ENCODE data around the gene RNF212.
A peak's percentile ranks its signal among the peaks of the same experiment; 100 is the strongest.
"Not testable (repeated sequence)": the region's sequence is repeated elsewhere in the genome, so short reads cannot be mapped to it uniquely, and the experiment has no call there.

RNF212 gene

DNA sequence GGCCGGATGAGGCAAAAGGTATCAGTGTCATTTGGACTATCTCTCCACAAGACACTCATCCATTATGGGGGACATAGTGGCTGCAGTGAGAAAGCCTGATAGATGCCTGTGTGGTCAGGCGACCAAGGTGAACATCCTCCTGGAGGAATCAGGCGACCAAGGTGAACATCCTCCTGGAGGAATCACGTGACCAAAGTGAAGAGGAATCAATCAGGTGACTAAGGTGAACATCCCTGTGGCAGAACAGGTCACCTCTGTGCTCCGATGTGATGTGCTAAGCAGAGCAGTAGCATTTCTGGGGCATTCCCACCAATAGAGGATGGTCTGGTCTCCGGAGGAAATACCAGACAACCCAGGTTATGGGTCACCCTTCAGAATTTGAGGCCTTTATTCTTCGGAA is 44.0 kb downstream of the RNF212 start:
- DNase-seq: no peak

DNA sequence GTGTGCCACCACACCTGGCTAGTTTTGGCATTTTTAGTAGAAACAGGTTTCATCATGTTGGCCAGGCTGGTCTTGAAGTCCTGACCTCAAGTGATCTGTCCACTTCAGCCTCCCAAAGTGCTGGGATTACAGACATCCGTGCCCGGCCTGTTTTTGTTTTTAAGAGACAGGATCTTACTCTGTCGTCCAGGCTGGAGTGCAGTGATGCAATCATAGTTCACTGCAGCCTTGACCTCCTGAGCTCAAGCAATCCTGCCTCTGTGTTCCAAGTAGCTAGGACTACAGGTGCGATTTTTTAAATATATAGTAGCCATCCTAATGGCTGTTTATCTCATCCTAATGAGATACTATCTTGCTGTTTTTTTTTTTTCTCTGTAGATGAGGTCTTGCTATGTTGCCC is 47.6 kb downstream of the RNF212 start:
- no peak for DNase-seq

GRCh38 chr4:1062419-1062818 is 50.9 kb downstream of the RNF212 start:
- no peak for DNase-seq

DNA sequence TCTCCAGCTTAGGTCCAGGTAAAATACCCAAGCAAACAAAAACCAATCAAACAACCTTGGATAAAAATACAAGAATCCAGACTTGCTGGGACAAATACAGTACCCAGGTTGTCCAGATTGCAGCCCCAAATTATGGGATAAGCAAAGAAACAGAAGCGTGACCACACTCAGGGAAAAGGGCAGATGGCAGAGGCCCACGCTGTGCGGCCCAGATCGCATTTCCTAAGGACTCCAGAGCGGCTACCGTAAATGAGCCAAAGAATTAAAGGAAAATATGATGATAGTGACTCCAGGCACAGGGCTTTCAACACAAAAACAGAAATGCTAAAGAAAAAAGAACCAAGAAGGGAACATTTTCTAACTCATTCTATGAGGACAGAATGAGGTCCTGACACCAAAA is 51.6 kb downstream of the RNF212 start:
- DNase-seq: no peak

GRCh38 chr4:1061056-1061700 is 52.2 kb downstream of the RNF212 start:
- DNase-seq: no peak

GRCh38 chr4:1060621-1061020 is 52.7 kb downstream of the RNF212 start:
- no peak for DNase-seq

DNA sequence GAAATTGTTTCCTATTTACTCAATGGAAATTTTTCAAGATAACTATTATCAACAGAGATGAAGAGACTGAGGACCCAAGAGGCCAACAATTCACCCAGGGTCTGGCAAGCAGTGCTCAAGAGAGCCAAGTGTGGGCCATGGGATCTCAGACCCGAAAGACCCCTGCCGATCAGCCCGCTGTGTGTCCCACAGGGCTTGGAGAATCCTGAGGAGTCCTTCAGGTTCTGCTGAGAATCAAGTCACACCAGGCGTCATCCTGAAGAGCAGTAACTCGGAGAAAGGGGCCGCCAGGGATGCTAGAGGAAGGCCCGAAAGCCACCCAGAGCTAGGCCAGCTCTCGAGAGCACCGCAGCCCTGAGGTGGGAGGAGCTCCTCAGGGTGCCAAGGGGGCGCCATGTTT is 53.2 kb downstream of the RNF212 start:
- DNase-seq: no peak

GRCh38 chr4:1058997-1059665 is 54.2 kb downstream of the RNF212 start:
- no peak for DNase-seq

- DNase-seq: peak in 1 of 51 donors; percentile 16
These were observed 55.0 kb downstream of the RNF212 start for GRCh38 chr4:1058198-1058996.

DNA sequence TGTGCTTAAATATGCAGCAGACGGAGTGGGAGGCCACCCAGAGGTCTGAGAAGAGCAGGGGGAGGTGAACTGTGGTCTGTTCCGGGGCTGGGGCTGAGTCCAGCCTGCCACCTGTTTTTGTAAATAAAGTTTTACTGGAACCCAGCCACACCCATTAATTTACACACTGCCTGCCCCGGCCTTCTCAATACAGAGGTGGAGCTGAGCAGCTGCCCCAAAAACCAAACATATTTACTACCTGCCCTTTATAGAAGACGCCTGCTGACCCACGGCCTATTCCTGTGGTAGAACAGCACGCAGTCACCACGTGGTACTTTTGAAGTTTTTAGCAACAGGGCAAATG is 56.0 kb downstream of the RNF212 start:
- DNase-seq: no peak

DNA sequence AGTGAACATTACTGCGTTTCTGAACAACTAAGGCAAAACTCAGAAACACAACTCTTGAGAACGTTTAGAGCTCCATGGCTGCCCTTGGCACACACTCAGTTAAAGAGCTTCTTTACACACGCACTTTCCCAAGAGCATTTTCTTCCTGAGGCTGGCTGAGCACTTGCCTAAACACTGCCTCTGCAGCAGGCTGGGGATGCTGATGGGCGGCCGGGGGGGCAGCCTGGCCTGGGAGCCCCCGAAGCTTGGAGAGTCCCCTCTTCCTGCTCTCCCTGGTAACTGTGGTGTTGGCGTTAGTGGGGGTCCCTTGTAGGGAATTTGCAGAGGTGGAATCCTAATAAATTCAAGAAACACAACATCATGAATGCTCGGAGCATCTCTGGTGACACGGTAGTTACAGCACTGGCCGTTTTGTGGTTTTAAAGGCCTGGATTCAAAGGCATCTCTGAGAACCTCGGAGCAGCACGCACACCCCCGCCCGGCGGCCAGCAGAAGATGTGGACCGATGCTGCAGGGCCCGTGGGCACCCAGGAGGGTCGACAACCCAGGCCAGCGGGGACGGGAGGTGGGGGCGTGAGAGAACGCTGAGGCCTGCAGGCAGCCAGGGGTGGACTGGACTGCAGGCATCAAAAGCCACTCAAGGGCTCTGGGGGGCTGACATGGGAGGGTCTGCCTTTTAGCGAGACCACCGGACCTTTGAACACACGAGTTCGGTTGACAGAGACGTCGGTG is 56.5 kb downstream of the RNF212 start:
- no peak for DNase-seq

GRCh38 chr4:1055721-1056590 is 57.4 kb downstream of the RNF212 start:
- no peak for DNase-seq

DNA sequence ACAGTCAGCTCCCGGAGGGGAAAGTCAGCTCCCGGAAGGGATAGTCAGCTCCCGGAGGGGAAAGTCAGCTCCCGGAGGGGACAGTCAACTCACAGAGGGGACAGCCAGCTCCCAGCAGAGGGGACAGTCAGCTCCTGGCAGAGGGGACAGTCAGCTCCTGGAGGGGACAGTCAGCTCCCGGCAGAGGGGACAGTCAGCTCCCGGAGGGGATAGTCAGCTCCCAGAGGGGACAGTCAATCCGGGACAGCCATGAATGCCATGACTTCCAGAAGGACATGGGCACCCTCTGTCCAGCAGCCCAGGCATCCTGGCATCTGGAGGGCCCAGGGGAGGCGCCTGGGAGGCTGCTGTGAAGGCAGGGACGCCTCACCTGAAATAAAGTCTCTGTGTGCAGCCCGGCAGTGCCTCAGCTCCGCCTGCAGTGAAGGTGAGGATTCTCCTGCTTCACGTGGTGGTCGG is 58.1 kb downstream of the RNF212 start:
- DNase-seq: not testable (repeated sequence)

- peak in 1 of 51 donors; percentile 30 for DNase-seq
These were observed 58.6 kb downstream of the RNF212 start for GRCh38 chr4:1054696-1055242.

- DNase-seq: not testable (repeated sequence)
These were observed 59.5 kb downstream of the RNF212 start for GRCh38 chr4:1053891-1054290.

DNA sequence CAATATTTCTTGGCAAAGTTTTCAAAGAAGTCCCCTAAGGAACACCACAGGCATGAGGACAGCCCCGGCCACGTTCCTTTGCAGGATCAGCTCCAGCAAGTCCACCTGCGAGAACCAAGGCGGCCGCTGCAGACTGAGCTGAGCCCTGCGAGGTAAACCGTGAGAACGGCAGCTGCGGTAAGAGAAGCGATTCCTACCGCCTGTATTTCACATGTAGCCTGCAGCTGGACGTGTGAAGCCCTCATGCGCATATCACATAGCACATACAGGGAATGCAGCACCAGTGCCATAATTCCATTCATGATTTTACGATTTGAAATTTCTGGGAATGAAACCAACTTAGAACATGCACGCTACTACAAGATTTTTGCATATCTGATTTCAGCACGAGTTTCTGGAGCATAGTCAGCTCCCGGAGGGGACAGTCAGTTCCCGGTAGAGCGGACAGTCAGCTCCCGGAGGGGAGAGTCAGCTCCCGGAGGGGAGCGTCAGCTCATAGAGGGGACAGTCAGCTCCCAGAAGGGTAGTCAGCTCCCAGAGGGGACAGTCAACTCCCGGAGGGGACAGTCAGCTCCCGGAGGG is 60.2 kb downstream of the RNF212 start:
- peak in 1 of 51 donors; percentile 59 for DNase-seq

DNA sequence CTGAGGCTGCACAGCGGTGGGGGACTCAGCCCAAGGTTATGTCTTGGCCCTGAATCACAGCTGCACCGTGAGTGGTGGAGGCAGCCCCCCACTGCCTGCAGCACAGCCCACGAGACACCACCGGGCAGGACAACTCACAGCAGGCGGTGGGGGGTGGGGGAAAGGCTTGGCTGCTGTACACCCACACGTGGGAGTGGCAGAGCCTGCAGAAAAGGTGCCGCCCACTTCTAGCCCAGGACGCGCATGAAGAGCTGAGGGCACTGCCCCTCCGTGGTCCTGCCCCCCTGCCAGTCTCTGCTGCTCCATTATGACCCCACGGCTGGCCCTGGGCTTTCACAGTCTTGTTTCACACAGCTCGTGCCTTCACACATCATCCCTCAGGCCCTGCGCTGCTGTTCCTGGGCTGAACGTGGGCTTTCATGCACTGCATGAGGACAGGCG is 61.1 kb downstream of the RNF212 start:
- no peak for DNase-seq

- DNase-seq: no peak
These were observed 61.9 kb downstream of the RNF212 start for GRCh38 chr4:1051472-1051871.

- peak in 29 of 51 donors; percentile 27 to 86 (median 53) for DNase-seq
These were observed 62.7 kb downstream of the RNF212 start for GRCh38 chr4:1050486-1051213.

DNA sequence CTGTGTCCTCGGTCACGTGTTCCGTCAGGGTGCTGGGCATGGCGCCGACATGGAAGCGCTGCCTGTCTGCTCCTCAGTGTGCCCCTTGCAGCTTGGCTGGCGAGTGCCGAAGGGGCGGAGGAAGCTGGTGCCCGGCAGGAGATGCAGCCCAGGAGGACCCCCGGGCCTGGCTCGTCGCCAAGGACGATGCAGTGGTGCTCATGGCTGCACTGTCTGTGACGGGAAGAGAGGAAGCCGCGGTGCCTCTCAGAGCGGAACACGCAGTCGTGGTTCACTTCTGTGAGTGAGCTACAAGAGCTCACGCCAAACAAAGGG is 63.8 kb downstream of the RNF212 start:
- no peak for DNase-seq

All from hypothalamus (tissue), 51 donors.